ENCODE data around the gene C19orf25.

Gene C19orf25

GRCh38 chr19:1496714-1497577, 17.9 kb upstream of the C19orf25 start:
- H3K27ac ChIP-seq, result peak overlapping the region; percentile 40
- ChIA-PET CTCF (no interaction called here), POLR2A (ENCODE audit: low non-redundant PET) (interaction anchor here (0.7 kb wide), 1 partner anchor 9 kb away, joined by 3 read pairs; no protein-coding TSS in a partner anchor)
- DNase-seq (ENCODE audit: low spot score), result no peak
- TF ChIP-seq, protein P1, sequence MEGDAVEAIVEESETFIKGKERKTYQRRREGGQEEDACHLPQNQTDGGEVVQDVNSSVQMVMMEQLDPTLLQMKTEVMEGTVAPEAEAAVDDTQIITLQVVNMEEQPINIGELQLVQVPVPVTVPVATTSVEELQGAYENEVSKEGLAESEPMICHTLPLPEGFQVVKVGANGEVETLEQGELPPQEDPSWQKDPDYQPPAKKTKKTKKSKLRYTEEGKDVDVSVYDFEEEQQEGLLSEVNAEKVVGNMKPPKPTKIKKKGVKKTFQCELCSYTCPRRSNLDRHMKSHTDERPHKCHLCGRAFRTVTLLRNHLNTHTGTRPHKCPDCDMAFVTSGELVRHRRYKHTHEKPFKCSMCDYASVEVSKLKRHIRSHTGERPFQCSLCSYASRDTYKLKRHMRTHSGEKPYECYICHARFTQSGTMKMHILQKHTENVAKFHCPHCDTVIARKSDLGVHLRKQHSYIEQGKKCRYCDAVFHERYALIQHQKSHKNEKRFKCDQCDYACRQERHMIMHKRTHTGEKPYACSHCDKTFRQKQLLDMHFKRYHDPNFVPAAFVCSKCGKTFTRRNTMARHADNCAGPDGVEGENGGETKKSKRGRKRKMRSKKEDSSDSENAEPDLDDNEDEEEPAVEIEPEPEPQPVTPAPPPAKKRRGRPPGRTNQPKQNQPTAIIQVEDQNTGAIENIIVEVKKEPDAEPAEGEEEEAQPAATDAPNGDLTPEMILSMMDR (conservative IDR thresholded peaks at IDR 0.05; ENCODE audit: low read depth), result no peak

DNA sequence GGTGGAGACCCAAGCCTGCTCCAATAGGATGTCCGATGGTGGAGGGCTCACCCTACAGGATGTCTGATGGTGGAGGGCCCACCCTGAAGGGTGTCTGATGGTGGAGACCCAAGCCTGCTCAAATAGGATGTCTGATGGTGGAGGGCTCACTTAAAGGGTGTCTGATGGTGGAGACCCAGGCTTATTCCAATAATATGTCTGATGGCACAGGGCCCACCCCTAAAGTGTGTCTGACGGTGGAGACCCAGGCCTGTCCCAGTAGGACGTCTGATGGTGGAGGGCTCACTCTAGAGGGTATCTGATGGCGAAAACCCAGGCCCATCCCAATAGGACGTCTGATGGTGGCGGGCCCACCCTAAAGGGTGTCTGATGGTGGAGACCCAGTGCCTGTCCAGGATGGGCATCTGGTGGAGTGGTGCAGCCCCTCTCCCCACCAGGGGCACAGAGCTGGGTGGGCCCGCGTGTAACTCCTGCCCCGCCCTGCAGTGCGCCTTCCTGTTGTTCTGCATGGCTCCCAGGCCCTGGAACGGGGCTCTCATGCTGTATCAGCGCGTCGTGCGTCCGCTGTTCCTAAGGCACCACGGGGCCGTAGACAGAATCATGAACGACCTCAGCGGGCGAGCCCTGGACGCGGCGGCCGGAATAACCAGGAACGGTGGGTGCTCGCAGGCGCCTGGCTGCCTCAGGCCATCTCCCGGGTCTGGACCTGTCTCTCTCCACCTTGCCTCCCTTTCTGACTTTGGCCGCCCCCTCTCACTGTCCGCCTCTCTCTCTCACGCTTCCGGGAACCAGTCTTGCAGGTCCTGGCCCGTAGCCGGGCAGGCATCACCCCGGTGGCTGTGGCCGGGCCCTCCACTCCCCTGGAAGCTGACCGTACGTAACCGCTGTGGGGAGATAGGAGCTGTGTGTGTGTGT, 17.0 kb upstream of the C19orf25 start:
- POLR2A ChIA-PET (ENCODE audit: low non-redundant PET), result no interaction called here
- CTCF ChIA-PET, result no interaction called here
- TF ChIP-seq, protein P1 (conservative IDR thresholded peaks at IDR 0.05; ENCODE audit: low read depth), result no peak
- H3K27ac ChIP-seq, result peak overlapping the region; percentile 40
- no peak for DNase-seq (ENCODE audit: low spot score)

DNA sequence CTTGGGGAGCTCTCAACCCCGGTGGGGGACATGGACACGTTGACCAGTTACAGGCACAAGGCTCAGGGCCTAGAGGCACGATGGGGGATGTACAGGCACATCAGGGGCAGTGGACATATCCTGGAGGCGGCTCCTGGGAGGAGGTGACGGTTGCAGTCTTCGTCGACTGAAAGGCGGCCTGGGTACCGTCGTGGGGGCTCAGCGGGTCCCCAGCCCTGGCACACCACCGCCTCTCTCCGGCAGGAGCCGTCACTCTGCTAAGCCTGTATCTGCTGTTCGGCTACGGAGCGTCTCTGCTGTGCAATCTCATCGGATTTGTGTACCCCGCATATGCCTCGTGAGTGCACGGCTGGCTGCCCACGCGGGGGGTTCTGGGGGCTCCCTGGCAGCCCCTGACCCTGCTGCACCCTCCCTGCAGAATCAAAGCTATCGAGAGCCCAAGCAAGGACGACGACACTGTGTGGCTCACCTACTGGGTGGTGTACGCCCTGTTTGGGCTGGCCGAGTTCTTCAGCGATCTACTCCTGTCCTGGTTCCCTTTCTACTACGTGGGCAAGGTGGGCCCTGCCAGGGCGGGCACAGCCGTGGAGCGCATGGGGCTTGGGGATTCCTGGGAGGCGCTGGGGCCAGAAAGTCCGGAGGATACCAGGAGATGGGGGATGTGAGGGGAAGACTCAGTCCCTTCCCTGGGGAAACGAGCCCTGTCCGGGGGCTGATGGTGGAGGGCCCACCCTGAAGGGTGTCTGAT, 16.2 kb upstream of the C19orf25 start:
- TF ChIP-seq, protein P1 (conservative IDR thresholded peaks at IDR 0.05; ENCODE audit: low read depth), result no peak
- ChIA-PET CTCF (no interaction called here), POLR2A (ENCODE audit: low non-redundant PET) (no interaction called here)
- H3K27ac ChIP-seq, result no peak overlapping the region
- no peak for DNase-seq (ENCODE audit: low spot score)

GRCh38 chr19:1494115-1494815, 15.2 kb upstream of the C19orf25 start:
- ChIA-PET POLR2A (ENCODE audit: low non-redundant PET) (no interaction called here), CTCF (no interaction called here)
- TF ChIP-seq, protein P1 (conservative IDR thresholded peaks at IDR 0.05; ENCODE audit: low read depth), result no peak
- DNase-seq (ENCODE audit: low spot score), result no peak
- 0 out of 2 replicates have a peak overlapping the region, but pooled peaks have one; percentile 6 for H3K27ac ChIP-seq

DNA sequence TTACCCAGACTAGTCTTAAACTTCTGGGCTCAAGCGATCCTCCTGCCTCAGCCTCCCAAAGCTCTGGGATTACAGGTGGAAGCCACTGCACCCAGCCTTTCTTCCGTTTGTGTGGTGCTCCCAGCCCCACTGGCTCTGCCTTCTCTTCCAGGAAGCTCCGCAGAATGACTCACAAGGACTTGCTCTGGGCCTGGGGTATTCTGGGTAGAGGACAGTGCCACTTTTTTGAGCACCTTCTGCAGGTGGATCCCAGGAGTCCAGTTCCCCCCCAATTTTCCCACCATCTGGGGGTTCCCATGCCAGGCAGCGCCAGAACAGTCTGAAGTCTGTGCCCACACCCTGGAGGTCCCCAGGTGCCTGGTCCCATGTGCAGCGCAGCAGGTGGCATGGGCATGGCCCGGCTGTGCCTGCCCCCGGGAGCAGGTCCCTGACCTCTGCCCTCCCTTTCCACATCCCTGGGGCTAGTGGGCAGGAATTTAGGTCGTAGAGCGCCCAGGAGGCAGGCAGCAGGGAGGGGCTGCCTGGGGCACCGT, 13.5 kb upstream of the C19orf25 start:
- no peak for DNase-seq (ENCODE audit: low spot score)
- TF ChIP-seq, protein P1 (conservative IDR thresholded peaks at IDR 0.05; ENCODE audit: low read depth), result no peak
- ChIA-PET CTCF (interaction anchor here (0.6 kb wide), 1 partner anchor 105 kb away, joined by 3 read pairs; no protein-coding TSS in a partner anchor), POLR2A (ENCODE audit: low non-redundant PET) (no interaction called here)
- no peak overlapping the region for H3K27ac ChIP-seq
